Choroid plexus epithelial cell (primary cell): ENCODE results near the gene MRPL44.
A peak's percentile ranks its signal among the peaks of the same experiment; 100 is the strongest.

Source experiments
- DNase-seq: peaks from one replicate; pipeline ENCODE4 v3.0.0-alpha.2; 2010; ENCODE audit warnings: low read depth
- H3K4me3 ChIP-seq: 2 replicates; pipeline ENCODE4 v1.5.1; 2011; ENCODE audit warnings: low read depth, mild to moderate bottlenecking, control low read depth, low read length, moderate library complexity
- CTCF ChIP-seq: conservative IDR thresholded peaks from 2 replicates; pipeline ENCODE4 v1.5.1; 2011; ENCODE audit warnings: low read depth, mild to moderate bottlenecking, control low read depth, inconsistent platforms, low read length, moderate library complexity

MRPL44 gene

GRCh38 chr2:224008702-224009261 is 51.5 kb downstream of the MRPL44 start:
- no peak for DNase-seq
- no peak overlapping the region for H3K4me3 ChIP-seq
- TF ChIP-seq CTCF: no peak

GRCh38 chr2:224009605-224010315 is 52.5 kb downstream of the MRPL44 start:
- TF ChIP-seq CTCF: no peak
- no peak overlapping the region for H3K4me3 ChIP-seq
- peak; percentile 23 for DNase-seq

- no peak for DNase-seq
- H3K4me3 ChIP-seq: no peak overlapping the region
- TF ChIP-seq CTCF: no peak
Measured at GRCh38 chr2:224011837-224012236, 54.6 kb downstream of the MRPL44 start.

GRCh38 chr2:224014336-224014735 is 57.1 kb downstream of the MRPL44 start:
- no peak overlapping the region for H3K4me3 ChIP-seq
- no peak for DNase-seq
- no peak for TF ChIP-seq CTCF

- no peak overlapping the region for H3K4me3 ChIP-seq
- DNase-seq: no peak
- TF ChIP-seq CTCF: no peak
Measured at GRCh38 chr2:224016963-224017362, 59.7 kb downstream of the MRPL44 start.
